HG03135 (cell line): ENCODE measurements around the gene ITSN2.

ENCODE experiments used
- ATAC-seq: cut with Tn5 transposase; IDR thresholded peaks from one replicate; pipeline ENCODE4 v1.9.1; 2021; ENCODE audit warnings: mild to moderate bottlenecking, moderate library complexity; ENCODE audit not compliant: unreplicated experiment

ITSN2 gene

DNA sequence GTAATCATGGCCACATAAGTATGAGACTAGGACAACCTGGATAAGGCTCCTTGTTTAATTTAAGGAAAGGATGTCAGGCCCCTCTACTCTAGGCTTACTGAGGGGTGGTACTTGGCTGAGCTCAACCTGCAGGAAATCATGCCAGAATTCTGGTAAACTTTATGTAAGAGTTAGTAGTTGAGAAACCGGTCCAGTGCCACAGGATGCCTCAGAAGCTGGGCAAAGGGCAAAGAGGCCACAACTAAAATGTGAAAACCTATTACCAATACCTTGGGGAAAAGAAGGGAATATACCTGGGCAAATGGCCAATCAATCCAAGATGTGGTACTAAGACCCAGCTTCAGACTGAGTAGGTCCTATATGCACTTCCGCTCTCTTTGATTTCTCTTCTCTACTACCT lies 86.7 kb downstream of the ITSN2 start:
- no peak for ATAC-seq

DNA sequence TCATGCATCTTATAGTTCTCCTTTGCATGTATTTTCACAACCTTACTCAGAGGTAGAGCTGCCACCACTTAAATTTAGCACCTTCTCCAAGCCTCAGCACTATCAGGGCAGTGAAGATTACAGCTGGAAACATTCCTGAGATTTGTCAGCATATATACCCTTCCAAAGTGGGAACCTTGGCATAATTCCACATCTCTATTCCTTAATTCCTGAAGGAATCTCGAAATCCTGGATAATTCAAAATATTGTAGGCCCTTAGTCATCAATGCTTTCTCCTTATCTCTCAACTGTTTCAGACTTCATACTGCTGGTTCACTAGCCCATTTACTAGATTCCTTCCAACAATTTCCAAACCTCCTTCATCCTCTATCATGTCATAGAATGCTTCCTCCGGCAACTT lies 87.4 kb downstream of the ITSN2 start:
- no peak for ATAC-seq

DNA sequence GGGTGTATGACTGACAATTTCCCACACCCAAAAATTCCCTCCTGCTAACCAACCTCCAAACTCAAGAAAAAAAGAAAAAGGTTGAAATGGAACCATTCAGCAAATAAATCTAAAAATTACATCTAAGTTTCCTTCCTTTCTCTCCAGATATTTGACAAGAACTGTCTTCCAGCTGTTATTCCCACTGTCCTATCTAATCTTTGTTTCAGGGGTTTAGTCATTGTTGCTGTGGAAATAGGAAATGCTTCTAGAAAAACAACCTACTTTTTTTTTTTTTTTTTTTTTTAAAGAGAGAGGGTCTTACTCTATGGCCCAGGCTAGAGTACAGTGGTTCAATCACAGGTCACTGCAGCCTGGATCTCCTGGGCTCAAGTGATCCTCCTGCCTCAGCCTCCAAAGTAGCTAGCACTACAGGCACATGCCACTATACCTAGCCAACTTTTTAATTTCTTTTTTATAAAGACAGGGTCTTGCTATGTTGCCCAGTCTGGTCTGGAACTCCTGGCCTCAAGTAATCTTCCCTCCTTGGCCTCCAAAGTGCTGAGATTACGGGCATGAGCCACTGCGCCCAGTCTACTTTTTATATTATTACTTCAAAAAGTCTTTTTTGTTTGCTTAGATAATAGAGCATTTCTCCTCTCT lies 88.1 kb downstream of the ITSN2 start:
- ATAC-seq: no peak

DNA sequence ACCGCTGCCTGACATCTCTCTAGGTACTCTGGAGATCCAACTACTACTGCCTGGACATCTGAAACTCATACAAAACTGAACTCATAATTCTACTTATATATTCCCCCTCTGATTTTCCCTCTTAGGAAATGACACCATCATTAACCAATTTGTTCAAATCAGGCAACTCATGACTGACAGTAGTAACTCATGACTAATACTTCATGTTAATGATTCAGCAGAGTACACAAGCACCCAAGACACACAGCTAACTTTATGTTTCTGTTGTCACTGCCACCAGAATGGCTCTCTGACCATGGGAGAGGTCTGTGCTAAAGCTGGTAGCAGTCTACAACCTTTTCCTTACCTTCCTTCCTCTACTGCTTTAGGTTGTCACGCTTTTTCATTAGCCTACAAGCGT lies 91.1 kb downstream of the ITSN2 start:
- ATAC-seq: no peak

DNA sequence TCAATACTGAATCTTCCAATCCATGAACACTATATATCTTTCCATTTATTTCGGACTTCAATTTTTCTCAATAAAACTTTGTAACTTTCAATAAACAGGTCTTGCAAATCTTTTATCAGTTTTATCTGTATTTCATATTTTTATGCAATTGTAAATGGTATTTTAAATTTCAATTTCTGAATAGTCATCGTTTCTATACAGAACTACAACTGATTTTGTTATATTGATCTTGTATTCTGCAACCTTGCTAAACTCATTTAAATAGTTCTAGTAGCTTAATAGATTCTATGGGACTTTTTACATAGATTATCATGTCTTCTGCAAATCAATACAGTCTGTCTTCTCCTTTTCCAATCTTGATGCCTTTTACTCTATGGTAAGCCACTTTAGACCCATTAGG lies 95.1 kb downstream of the ITSN2 start:
- no peak for ATAC-seq

DNA sequence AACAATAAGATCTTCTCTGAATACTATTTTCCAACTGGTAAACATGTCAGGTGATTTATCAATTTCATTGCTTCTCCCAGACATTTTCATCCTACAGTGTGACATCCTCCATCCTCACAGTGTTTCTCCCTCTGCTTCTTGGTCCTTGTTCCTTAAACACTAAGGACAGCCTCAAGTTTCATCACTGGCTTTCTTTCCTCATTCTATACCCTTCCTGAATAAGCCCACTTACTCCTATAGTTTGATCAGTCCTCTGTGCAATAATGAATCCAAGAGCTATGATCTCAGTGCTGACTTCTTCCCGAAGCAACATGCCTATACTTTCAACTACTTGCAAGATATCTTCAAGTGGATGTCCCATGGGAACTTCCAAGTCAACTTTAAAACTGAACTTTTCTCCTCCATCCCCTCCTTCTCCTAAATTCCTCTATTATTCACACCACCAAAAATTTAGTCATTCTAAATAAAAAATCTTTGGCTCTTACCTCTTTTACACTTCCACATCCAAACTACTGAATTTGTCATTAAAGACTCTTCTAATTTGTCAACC lies 97.8 kb downstream of the ITSN2 start:
- ATAC-seq: no peak

DNA sequence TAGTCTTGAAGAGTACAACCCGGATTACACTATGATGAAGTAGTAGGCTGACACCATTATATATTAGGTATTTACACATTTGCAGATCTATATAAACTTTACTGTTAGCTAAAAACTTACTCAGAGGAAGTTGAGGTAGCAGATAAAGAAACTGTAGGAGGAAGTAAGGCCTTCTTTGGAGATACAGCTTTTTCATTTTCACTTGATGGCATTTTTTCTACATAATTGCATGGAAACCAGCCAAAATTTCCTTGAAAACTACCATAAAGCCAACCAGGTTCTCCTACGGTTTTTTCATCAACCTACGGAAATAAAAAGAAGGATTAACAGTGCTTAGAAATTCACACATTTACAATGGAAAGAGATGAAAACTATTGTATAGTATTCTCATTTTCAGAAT lies 98.9 kb downstream of the ITSN2 start:
- ATAC-seq: no peak

DNA sequence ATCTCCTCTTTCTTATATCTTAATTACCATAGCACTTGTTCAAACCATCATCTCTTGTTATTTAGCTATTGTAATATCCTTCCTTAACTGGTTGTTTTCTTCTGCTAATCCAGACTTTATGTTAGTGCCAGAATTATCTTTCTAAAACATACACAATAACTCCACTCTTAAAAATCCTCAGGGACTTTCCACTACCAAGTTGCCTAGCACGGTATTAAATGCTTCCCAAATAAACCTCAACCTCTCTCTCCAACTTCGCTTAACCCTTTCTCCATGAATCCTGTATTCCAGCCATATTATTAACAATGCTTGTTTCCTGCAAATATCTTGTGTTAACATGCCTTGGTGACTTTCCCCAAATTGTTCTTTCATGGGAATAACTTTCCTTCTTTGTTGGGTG lies 101.0 kb downstream of the ITSN2 start:
- ATAC-seq: no peak

DNA sequence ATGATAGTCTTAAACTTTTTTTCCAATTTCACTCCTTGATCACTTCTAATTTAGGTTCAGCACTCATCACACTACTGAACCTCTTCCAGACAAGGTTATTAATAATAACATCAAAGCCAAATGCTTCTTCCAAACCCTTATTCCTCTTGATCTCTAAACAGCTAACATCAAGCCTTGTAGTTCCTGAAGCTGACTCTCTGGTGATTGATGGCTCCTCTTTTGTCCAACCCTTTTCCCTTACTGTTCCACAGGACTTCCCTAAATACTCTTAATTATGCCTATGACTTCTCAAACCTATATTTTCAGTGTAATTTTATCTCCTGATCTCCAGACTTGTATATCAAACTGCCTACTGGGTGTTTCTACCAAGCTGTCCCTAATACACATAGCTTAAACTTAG lies 101.6 kb downstream of the ITSN2 start:
- no peak for ATAC-seq

DNA sequence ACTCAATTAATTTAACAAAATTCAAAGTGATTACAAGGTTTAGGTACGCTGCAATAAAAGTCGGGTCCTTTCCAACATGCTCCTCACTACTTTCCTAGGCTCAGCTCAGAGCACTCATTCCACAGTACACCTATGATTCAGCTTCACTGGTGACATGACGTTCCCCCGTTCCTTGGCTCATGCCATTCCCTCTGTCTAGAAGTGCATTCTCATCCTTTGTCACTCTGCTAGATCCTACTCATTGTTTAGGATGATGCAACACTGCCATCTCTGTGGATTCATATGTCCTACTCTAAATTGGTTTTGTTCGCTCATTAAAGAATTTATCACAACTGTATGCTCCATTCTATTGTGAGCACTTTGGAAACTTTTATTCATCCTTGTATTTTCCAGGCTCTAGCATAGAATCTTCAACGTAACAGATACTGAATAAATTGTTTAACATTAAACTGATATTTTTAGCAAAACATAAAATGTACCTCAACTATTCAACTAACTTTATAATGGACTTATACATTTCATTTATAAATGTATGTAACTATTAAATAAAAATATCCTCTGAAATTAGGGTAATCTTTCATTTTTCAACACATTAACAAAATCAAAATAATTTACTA lies 106.9 kb downstream of the ITSN2 start:
- no peak for ATAC-seq

DNA sequence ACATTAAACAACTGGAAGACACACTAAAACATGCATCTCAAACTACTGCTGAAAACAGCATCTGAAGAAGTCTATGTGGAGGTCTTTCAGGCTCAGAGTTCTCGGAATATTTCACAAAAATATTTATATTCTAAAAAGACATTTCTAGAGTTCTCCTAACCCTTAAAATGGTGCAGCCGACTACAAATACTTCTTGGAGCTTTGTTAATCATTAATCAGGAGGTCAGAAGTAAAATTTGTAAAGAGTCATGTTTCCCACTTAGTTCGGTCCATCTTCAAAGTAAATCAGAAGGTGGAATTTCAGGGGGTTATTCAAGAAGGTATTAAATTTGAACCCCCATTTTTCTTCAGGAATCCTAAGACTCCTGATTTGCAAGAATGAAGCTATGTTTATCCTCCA lies 112.7 kb downstream of the ITSN2 start:
- no peak for ATAC-seq

DNA sequence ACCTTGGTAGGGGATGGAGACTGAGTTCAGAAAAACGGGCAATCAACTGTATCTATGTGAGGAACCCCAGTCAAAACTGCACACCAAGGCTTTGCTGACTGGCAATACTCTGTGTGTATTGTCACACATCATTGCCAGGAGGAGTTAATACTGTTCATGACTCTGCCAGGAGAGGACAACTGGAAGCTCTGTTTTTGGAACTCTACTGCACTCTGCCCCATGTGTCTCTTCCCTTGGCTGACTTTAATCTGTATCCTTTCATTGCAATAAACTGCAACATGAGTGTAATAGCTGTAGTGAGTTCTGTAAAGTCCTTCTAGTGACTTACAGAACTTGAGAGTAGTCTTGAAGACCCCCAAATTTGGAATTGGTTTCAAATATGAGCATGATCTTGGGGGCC lies 113.2 kb downstream of the ITSN2 start:
- no peak for ATAC-seq

DNA sequence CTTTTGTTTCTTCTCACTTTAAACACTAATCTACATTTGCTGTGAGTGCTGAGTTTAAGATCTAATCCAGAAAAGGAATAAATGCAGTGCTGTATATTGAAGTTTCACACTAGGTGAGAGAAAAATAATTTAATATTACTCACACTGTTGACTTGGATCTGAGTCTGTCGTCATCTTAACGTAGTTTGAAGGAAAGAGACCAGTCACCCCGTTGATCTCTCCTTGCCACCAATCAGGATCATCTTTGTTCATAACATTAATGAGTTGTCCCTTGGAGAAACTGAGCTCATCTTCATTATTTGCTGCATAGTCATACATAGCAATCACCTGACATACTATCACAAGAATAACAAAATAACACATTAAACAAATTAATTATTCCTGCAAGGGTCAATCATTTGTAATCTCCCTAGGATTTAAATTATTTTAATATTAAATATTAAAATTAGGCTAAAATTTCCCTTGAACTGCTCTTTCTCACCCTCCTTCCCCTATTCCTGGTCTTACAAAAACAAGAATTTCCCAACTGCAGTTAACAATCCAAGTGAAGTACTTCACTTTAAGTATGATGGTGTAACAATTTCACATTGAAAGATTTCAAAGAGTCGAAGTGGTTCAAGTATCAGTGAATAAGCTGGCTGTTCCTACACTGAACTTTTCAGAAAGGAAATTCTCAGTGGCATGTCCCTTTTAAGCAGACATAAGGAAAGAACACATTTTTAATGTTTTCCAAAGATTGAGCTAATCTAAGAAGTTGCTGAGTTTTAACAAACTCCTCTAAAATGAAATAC lies 114.2 kb downstream of the ITSN2 start:
- no peak for ATAC-seq

DNA sequence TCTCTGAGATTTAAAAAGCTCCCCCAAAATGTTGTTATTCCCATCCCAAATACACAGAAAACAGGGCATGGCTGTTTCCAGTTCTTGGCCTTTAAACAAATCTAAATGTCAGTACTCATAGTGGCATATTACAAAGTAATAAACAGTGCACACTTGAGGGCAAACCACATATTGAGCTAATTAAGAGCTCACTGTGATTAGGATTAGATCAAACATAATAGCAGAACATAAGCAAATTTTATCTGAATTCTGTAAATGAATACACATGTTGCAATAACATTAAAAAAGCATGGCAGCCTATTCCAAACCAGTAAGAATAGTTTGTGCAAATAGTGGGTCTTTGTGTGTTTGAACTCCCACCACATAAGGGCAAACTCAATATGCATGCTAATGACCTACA lies 118.8 kb downstream of the ITSN2 start:
- ATAC-seq: no peak

DNA sequence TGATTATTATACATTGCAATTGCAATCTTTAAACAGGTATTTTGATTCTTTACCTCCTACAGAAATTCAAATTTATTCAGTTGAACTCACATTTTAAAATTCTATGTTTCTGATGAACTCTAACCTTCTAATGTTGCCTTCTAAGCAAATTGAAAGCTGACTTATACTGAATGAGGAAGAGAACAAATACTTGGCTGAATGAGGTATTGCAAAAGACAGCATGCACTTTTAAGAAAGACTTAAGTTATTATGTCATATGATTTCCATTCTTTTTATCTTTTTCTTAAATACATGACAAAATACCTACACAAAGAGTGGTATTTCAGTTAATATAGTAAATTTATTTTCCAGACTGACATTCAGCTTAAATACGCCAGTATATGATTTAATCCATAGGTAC lies 120.8 kb downstream of the ITSN2 start:
- no peak for ATAC-seq

DNA sequence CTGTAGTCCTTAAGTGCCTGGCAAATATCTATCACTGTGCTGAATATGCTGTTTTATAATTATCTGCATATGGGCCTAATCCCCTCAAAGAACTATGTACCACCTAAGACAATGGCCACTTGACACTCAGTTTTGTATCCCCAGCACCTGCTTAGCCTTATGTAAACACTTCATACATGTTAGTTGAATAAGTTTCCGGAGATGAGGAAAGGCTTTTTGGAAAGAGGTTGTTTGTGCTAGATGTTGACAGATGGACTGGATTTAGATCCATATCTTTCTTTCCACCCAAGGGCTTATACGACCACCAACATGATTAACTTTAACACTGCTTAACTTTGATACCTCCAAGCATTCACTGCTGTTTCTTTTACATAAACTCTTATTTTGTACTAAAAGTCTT lies 122.2 kb downstream of the ITSN2 start:
- ATAC-seq: no peak

DNA sequence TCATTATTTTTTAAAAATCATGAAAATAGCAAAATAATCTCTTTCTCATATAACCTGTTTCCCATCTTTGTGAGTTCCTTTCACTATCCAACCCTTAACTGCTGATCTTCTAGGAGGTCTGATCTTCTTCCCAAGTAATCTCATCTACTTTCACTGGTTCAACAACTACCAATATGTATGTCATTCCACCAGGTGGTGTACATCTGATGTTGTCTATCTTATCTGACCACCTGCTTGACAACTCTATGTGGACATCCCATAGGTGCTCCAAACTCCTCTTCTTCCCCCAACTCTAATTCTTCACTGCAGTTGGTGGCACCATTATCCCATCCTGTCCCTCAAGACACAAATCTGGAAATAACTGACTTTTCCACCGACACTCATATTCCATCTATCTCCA lies 123.0 kb downstream of the ITSN2 start:
- ATAC-seq: no peak

DNA sequence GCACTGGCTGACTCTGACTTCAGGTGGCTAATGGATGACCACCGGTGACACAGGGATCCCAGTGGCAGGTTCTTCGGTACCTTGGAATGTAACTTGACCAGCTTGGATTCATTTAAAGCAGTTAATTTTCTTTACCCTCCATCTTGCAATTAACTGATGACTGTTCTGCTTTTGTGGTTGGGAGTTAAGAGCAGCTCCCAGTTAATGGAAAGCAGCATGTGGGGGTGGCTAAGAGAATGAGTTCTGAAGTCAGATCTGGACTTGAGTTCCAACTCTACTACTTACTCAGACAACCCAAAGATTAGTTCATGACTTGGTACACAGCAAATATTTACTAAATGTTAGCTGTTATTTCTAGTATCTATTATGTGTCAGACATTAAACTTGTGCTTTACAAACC lies 127.0 kb downstream of the ITSN2 start:
- no peak for ATAC-seq

DNA sequence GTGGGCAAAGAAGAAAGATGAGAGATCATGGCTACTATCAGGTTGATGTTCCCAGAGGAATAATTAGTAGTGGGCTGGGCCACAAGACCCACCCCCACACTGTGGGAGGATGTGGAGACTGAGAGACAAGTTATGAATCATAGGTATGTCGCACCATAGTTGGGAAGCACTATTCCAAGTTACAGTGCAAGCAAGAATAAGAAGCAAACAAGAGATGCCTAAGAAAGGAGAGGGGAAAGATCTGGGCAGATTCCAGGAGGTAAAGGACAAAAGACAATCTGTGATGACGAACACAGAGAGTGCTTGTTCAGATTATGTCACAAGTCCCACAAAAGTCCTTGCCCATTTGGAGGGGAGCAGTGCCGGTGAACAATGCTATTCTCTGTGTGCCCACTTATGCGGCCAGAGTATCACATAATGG lies 128.9 kb downstream of the ITSN2 start:
- ATAC-seq: no peak

DNA sequence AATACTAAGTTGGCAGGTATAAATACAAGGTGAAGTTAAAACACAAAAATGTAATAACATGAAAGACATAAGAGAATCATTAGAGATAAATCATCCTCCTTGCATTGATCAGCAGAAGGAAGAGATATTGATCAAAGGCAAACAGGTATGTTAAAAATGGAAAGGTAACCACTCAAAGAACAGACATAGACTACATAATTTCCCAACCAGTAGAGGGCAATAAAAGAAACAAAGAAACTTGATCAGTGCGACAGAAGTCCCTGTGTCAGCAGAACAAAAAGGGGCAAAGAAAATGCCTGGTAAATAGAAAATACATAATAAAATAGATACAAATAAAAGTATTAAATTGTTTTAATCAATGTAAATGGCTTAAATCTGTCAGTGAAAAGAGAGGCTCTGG lies 131.9 kb downstream of the ITSN2 start:
- no peak for ATAC-seq

DNA sequence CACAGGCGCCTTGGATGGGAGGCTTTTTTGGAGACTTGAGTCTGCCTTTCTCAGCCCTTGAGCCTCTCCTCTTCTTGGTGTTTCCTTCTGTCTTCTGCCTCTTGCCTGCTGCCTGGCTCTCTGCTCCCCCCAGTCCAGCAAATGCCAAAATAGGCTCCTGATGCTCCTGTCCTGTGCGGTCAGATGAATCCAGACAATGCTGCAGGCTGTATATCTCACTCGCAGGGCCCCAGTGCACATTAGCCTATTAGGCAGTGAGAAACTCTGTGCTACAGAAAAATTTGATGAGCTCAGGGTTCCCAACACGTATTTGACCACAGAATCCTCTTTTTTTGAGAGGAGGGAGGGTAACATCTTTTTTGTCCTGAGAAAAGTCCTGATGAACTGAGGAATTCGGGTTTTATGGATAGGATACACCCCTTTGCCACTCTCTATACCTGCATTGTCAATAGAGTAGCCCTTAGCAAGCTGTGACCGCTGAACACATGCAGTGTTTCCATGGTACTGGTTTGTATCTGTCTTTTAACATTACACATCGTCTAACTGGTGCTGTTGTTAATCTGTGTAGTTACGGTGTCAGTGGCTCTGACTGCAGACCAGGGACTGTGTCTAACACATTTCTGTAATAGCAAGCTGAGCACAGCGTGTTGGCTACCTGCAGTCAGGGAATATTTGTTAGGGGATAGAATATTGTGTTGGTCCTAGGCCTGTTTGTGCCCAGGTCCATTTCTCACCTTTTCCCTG lies 134.7 kb downstream of the ITSN2 start:
- ATAC-seq: no peak
